Fibroblast of skin of scalp (primary cell): ENCODE results near the gene HOXC6.

Experiments
- DNase-seq: peaks from one replicate; pipeline ENCODE4 v3.0.0-alpha.2; 2013

HOXC6 gene

GRCh38 chr12:54002915-54003389 is 25.3 kb upstream of the HOXC6 start:
- no peak for DNase-seq

GRCh38 chr12:54003625-54004024 is 24.6 kb upstream of the HOXC6 start:
- DNase-seq, result no peak

- DNase-seq, result no peak
Measured at GRCh38 chr12:54004063-54004840, 24.0 kb upstream of the HOXC6 start.

- DNase-seq, result no peak
Measured at GRCh38 chr12:54004841-54005530, 23.3 kb upstream of the HOXC6 start.

- no peak for DNase-seq
Measured at GRCh38 chr12:54005531-54005852, 22.7 kb upstream of the HOXC6 start.

GRCh38 chr12:54005853-54006558 is 22.2 kb upstream of the HOXC6 start:
- DNase-seq, result peak; percentile 75

GRCh38 chr12:54006559-54007220 is 21.6 kb upstream of the HOXC6 start:
- DNase-seq, result no peak

- no peak for DNase-seq
Measured at GRCh38 chr12:54007538-54008259, 20.5 kb upstream of the HOXC6 start.

GRCh38 chr12:54008260-54008552 is 20.0 kb upstream of the HOXC6 start:
- DNase-seq, result no peak

- no peak for DNase-seq
Measured at GRCh38 chr12:54009171-54010052, 18.8 kb upstream of the HOXC6 start.

GRCh38 chr12:54010053-54010971 is 17.9 kb upstream of the HOXC6 start:
- no peak for DNase-seq

- no peak for DNase-seq
Measured at GRCh38 chr12:54010972-54011664, 17.1 kb upstream of the HOXC6 start.

- no peak for DNase-seq
Measured at GRCh38 chr12:54011665-54012532, 16.3 kb upstream of the HOXC6 start.

- no peak for DNase-seq
Measured at GRCh38 chr12:54012631-54013409, 15.4 kb upstream of the HOXC6 start.

GRCh38 chr12:54014377-54015017 is 13.7 kb upstream of the HOXC6 start:
- DNase-seq, result no peak

- no peak for DNase-seq
Measured at GRCh38 chr12:54015018-54015931, 13.0 kb upstream of the HOXC6 start.
